MM.1S (cell line): ENCODE measurements around the gene TOMM40L.

Experiments
- DNase-seq: peaks from one replicate; pipeline ENCODE4 v3.0.0-alpha.2; 2015
- H2AFZ ChIP-seq: fragments of 300-600 bp; sonication (generic); 2 replicates; pipeline ENCODE4 v1.6.0; 2016; ENCODE audit warnings: antibody characterized with exemption, low read length
- H3F3A ChIP-seq: fragments of 300-600 bp; sonication (generic); 2 replicates; pipeline ENCODE4 v1.6.1; 2016; ENCODE audit warnings: mild to moderate bottlenecking, antibody characterized with exemption, low read length, moderate library complexity, mixed read lengths; ENCODE audit not compliant: insufficient read depth
- H3K27ac ChIP-seq: fragments of 300-600 bp; sonication (generic); 2 replicates; pipeline ENCODE4 v1.5.1; 2016; ENCODE audit warnings: mild to moderate bottlenecking, low read length
- H3K27me3 ChIP-seq: fragments of 300-600 bp; sonication (generic); replicated peaks from 2 replicates; pipeline ENCODE4 v1.6.0; 2016; ENCODE audit warnings: low read length; ENCODE audit not compliant: insufficient read depth
- H3K36me3 ChIP-seq: fragments of 300-600 bp; sonication (generic); replicated peaks from 2 replicates; pipeline ENCODE4 v1.6.1; 2016; ENCODE audit warnings: mild to moderate bottlenecking, low read length, mixed read lengths; ENCODE audit not compliant: insufficient read depth
- H3K4me1 ChIP-seq: fragments of 300-600 bp; sonication (generic); 2 replicates; pipeline ENCODE4 v1.6.1; 2016; ENCODE audit warnings: low read length, mixed read lengths
- H3K4me2 ChIP-seq: fragments of 300-600 bp; sonication (generic); 2 replicates; pipeline ENCODE4 v1.6.0; 2016; ENCODE audit warnings: low read depth, low read length
- H3K4me3 ChIP-seq: fragments of 300-600 bp; sonication (generic); 2 replicates; pipeline ENCODE4 v1.5.1; 2016; ENCODE audit warnings: low read length, mixed read lengths
- H3K79me2 ChIP-seq: fragments of 300-600 bp; sonication (generic); 2 replicates; pipeline ENCODE4 v1.6.1; 2016; ENCODE audit warnings: mixed run types, low read length, mixed read lengths
- H3K9ac ChIP-seq: fragments of 300-600 bp; sonication (generic); 2 replicates; pipeline ENCODE4 v1.6.1; 2016; ENCODE audit warnings: low read length, mixed read lengths
- H3K9me2 ChIP-seq: fragments of 300-600 bp; sonication (generic); replicated peaks from 2 replicates; pipeline ENCODE4 v1.6.1; 2016; ENCODE audit warnings: mild to moderate bottlenecking, low read length, mixed read lengths; ENCODE audit not compliant: insufficient read depth
- H3K9me3 ChIP-seq: fragments of 300-600 bp; sonication (generic); replicated peaks from 2 replicates; pipeline ENCODE4 v1.6.1; 2016; ENCODE audit warnings: mild to moderate bottlenecking, low read length, mixed read lengths; ENCODE audit not compliant: insufficient read depth
- H4K20me1 ChIP-seq: fragments of 300-600 bp; sonication (generic); 2 replicates; pipeline ENCODE4 v1.6.1; 2016; ENCODE audit warnings: mild to moderate bottlenecking, low read length, moderate library complexity, mixed read lengths; ENCODE audit not compliant: insufficient read depth
- EZH2 ChIP-seq: fragments of 300-600 bp; sonication (generic); optimal IDR thresholded peaks from 2 replicates; pipeline ENCODE3; 2017; ENCODE audit warnings: low read depth, mild to moderate bottlenecking, antibody characterized with exemption, low read length, mixed read lengths
- EZH2phosphoT487 ChIP-seq: fragments of 300-600 bp; sonication (generic); IDR thresholded peaks from 2 replicates; pipeline ENCODE4 v1.6.1; 2018; ENCODE audit warnings: antibody characterized with exemption, low read length
- TF ChIP-seq, protein P1 (sequence below): fragments of 300-600 bp; sonication (generic); IDR thresholded peaks from 2 replicates; pipeline ENCODE4 v1.5.1; 2016; ENCODE audit warnings: antibody characterized with exemption, low read length, mixed read lengths

The TOMM40L gene

DNA sequence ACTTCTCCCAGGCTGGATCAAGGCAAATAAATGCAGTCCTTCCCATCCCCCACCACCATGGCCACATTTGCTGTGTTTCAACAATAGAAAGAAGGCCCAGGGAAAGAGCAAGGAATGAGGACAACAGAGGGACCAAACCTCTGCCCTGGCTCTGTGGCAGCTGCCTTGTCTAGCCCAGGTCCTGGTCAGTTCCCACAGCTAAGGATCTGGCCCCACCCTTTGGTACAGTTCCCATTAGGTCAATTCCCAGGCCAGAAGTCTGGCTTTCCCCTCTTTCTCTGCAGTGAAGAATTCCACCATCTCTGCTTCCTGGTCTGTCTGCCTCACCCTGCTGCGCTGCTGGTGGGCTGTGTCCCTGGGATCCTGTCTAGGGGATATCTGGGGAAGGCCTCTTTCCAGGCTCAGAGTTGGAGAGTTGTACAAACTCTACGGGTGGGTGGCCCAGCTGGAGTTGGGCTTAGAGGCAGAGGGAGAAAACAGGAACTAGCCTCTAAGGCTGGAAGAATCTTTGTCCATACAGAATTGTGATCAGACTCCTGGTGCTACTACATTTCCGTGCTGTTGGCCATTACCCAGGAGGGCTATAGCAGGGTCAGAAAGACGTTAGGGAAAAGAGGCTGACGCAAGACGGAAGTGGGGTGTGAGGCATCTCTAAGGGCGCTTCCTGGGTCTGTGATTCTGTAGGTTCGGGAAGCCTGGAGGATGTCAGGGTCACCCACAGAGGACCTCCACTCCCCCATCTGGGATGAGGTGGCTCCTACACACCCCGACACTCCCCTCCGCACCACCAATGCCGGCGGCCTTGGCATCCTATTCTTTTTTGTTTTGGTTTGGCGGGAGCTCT lies 24.6 kb upstream of the TOMM40L start:
- Histone ChIP-seq H4K20me1 (no peaks in the 10 kb centered on the region), H3K4me3 (peak overlapping the region; percentile 90), H3K4me2 (peak overlapping the region; percentile 82), H3K27me3 (no peaks in the 10 kb centered on the region), H2AFZ (peak overlapping the region; percentile 82), H3K27ac (peak overlapping the region; percentile 58; the same call in 1 of the 2 replicates), H3K4me1 (peaks cover 16% of the 10 kb centered on the region), H3K9me2 (no peaks in the 10 kb centered on the region), H3K9ac (peak overlapping the region; percentile 86), H3K36me3 (0 out of 2 replicates have a peak, but pooled peaks cover 2% of the 10 kb centered on the region), H3K79me2 (peaks cover 44% of the 10 kb centered on the region), H3F3A (no peaks in the 10 kb centered on the region; the same call in 1 of the 2 replicates), H3K9me3 (no peaks in the 10 kb centered on the region)
- TF ChIP-seq EZH2, result no peak
- no peak for DNase-seq

DNA sequence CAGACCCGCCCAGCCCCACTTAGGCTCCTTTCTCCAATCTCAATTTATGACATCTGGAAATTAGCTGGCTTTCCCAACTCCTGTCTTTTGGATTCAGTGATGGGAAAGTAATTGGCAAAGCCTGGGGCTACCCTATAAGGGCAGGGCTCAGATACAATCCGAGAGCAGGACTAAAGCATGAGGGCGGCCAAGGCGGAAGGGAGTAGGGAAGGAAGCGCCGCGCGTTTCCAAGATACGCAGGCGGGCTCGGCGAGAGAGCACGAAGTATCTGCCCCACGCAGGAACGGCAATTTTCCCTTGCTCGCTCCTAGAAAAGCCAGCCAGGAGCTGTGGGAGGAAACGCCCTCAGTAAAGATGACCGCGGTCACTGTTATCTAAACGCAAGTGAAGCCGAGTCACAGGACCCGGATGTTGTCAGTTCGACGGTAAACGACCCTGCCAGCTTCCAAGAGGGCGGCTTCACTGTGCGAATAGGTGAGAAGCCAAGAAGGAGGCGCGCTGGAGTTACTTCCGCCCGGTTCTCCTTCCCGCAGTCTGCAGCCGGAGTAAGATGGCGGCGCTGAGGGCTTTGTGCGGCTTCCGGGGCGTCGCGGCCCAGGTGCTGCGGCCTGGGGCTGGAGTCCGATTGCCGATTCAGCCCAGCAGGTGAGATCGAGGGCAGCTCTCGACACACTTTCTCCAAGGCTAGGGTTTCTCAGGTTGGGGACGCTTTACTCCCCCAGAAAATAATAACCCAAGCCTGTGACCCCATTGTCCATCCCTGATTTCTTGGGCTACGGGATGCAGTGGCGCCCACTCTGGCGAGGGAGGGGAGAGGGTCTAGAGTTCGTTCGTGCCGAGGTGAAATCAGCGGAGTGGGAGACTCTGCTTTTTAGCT lies 23.8 kb upstream of the TOMM40L start, which contains the start of gene NDUFS2:
Gene NDUFS2 (plus strand): TSS at position 532 of the 877 bp plus-strand sequence. CDS start 19 bp downstream, at position 551.
- Histone ChIP-seq H3K27me3 (no peaks in the 10 kb centered on the region), H3K27ac (peak within 1 kb of the TSS; percentile 58), H3K79me2 (peaks cover 52% of the 10 kb centered on the region), H3F3A (no peaks in the 10 kb centered on the region; the same call in 1 of the 2 replicates), H3K4me3 (peak within 1 kb of the TSS; percentile 90), H4K20me1 (no peaks in the 10 kb centered on the region), H3K36me3 (0 out of 2 replicates have a peak, but pooled peaks cover 7% of the 10 kb centered on the region), H3K9me3 (no peaks in the 10 kb centered on the region), H2AFZ (peak within 1 kb of the TSS; percentile 82), H3K9ac (peak within 1 kb of the TSS; percentile 86), H3K4me1 (peaks cover 16% of the 10 kb centered on the region), H3K9me2 (no peaks in the 10 kb centered on the region), H3K4me2 (peak within 1 kb of the TSS; percentile 82)
- no peak for TF ChIP-seq EZH2phosphoT487
- TF ChIP-seq, protein P1, sequence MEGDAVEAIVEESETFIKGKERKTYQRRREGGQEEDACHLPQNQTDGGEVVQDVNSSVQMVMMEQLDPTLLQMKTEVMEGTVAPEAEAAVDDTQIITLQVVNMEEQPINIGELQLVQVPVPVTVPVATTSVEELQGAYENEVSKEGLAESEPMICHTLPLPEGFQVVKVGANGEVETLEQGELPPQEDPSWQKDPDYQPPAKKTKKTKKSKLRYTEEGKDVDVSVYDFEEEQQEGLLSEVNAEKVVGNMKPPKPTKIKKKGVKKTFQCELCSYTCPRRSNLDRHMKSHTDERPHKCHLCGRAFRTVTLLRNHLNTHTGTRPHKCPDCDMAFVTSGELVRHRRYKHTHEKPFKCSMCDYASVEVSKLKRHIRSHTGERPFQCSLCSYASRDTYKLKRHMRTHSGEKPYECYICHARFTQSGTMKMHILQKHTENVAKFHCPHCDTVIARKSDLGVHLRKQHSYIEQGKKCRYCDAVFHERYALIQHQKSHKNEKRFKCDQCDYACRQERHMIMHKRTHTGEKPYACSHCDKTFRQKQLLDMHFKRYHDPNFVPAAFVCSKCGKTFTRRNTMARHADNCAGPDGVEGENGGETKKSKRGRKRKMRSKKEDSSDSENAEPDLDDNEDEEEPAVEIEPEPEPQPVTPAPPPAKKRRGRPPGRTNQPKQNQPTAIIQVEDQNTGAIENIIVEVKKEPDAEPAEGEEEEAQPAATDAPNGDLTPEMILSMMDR, result peak; percentile 43
- peak; percentile 100 for DNase-seq

DNA sequence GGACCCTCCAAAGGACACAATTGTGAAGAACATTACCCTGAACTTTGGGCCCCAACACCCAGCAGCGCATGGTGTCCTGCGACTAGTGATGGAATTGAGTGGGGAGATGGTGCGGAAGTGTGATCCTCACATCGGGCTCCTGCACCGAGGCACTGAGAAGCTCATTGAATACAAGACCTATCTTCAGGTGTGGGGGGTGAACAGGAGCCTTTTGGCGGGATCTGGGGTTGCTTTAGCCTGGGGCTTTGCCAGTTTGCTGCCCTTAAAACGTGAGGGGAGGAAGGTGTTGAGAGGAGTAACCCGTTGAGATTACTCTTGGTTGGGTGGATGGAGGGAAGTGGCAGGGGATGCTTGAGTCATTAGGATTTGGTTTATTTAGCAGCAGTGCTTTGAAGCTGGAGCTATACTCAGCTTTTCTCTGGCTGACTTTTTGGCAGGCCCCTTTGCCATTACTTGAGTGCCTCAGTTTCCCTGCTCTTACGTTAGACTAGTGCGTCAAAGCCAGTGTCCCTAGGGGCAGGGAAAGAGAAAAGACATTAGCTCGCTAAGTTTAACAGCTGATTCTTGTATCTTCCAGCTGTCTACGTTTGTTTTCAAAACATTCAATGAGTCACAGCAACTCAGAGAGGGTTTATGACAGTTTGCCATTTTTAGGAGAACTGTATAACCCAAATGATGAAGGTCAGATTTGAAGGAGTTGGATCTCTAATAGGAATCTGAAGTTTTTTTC lies 19.3 kb upstream of the TOMM40L start:
- no peak for DNase-seq
- Histone ChIP-seq H4K20me1 (no peaks in the 10 kb centered on the region), H3K4me3 (no peak overlapping the region), H3K4me2 (no peak overlapping the region), H3K27me3 (no peaks in the 10 kb centered on the region), H3K9me3 (no peaks in the 10 kb centered on the region), H3F3A (peaks cover 3% of the 10 kb centered on the region; the same call in 1 of the 2 replicates), H3K9me2 (no peaks in the 10 kb centered on the region), H3K36me3 (peaks cover 22% of the 10 kb centered on the region; the same call in 1 of the 2 replicates), H3K4me1 (peaks cover 23% of the 10 kb centered on the region), H3K27ac (no peak overlapping the region), H3K79me2 (peaks cover 61% of the 10 kb centered on the region), H2AFZ (no peak overlapping the region), H3K9ac (no peak overlapping the region)
- TF ChIP-seq EZH2phosphoT487 (no peak), EZH2 (no peak)
- TF ChIP-seq, protein P1, result no peak
